Measurements from ENCODE around the gene FBXO38. TPM values are rescaled to one million over a fixed set of nuclear protein-coding genes. Genes with fewer than 3 reads are reported as not detected.

Gene FBXO38
- 10 to 100 TPM; 38.0 to 39.6 TPM for total RNA-seq

GRCh38 chr5:148383564-148384379 lies at the start of gene FBXO38:
Gene FBXO38, plus strand, starts transcription at chr5:148383958. Its CDS starts 10,819 bp downstream, at chr5:148394777.
- no peak for TF ChIP-seq CTCF (IDR thresholded peaks at IDR 0.05)
- Mint-ChIP-seq H3K4me3 (peak within 1 kb of the TSS; percentile 99), H3K36me3 (ENCODE audit: low read depth) (peaks cover 37% of the 10 kb centered on the region), H3K27me3 (no peaks in the 10 kb centered on the region), H3K27ac (peak within 1 kb of the TSS; percentile 100), H3K4me1 (ENCODE audit: low read depth) (peaks cover 63% of the 10 kb centered on the region), H3K9me3 (peaks cover 4% of the 10 kb centered on the region)
- ATAC-seq (peak; percentile 96), DNase-seq (peak; percentile 99)
- ChIA-PET POLR2A (interaction anchor here (0.9 to 2.1 kb wide), 5 partner anchors 9 to 188 kb away, joined by 3 to 9 read pairs (median 5); no protein-coding TSS in a partner anchor), CTCF (interaction anchor here (0.6 to 2.0 kb wide), 3 partner anchors 347 to 622 kb away, joined by 3 to 6 read pairs (median 3); no protein-coding TSS in a partner anchor)
- intact Hi-C loops (cut with micrococcal nuclease) = loop anchor here (5.0 kb wide), 1 partner anchor 201 kb away; no protein-coding TSS in a partner anchor

DNA sequence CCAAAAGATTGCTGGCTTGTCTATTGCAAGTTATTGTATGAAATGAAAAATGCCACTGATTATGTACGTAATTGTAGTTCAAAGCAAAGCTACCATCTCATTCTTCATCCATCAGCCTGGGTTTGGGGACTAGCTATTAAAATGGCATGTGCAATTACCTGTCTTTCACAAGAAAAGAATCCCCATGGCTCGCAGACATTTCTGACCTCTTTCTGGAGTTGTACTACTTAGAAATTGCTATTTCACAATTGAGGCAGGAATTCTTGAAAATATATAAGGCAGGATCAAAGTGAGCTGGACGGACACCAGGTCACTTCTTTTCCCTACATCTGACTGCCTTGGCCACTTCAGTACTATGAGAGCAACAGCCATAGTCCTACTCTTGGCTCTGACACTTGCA lies 48.5 kb upstream of the FBXO38 start, which contains the start of gene SPINK9:
Gene SPINK9 (plus strand): TSS at position 301 of the 400 bp plus-strand sequence. CDS start 55 bp downstream, at position 356.
- Mint-ChIP-seq H3K9me3 (peaks cover 4% of the 10 kb centered on the region), H3K27ac (no peak within 1 kb of the TSS), H3K4me1 (ENCODE audit: low read depth) (no peaks in the 10 kb centered on the region), H3K36me3 (ENCODE audit: low read depth) (no peaks in the 10 kb centered on the region), H3K4me3 (no peak within 1 kb of the TSS), H3K27me3 (no peaks in the 10 kb centered on the region)
- TF ChIP-seq CTCF (IDR thresholded peaks at IDR 0.05) = no peak
- ATAC-seq = no peak
- ChIA-PET POLR2A (no interaction called here), CTCF (interaction anchor here (1.3 to 2.4 kb wide), 2 partner anchors 12 to 29 kb away, joined by 3 to 7 read pairs; no protein-coding TSS in a partner anchor)
- intact Hi-C loops (cut with micrococcal nuclease) = no loop called here
- no peak for DNase-seq

GRCh38 chr5:148336704-148337435 lies 46.9 kb upstream of the FBXO38 start:
- POLR2A ChIA-PET = no interaction called here

GRCh38 chr5:148342371-148343045 lies 41.2 kb upstream of the FBXO38 start:
- no peak for TF ChIP-seq CTCF (IDR thresholded peaks at IDR 0.05)
- Mint-ChIP-seq H3K27me3 (no peaks in the 10 kb centered on the region), H3K4me3 (no peak overlapping the region), H3K9me3 (no peaks in the 10 kb centered on the region), H3K36me3 (ENCODE audit: low read depth) (no peaks in the 10 kb centered on the region), H3K4me1 (ENCODE audit: low read depth) (no peaks in the 10 kb centered on the region), H3K27ac (no peak overlapping the region)
- intact Hi-C loops (cut with micrococcal nuclease) = no loop called here
- CTCF ChIA-PET = no interaction called here
- DNase-seq = no peak
- POLR2A ChIA-PET = no interaction called here
- no peak for ATAC-seq

More at GRCh38 chr5:148336704-148337435, 46.9 kb upstream of the FBXO38 start:
- Mint-ChIP-seq H3K9me3 (no peaks in the 10 kb centered on the region), H3K27ac (no peak overlapping the region), H3K4me1 (ENCODE audit: low read depth) (no peaks in the 10 kb centered on the region), H3K4me3 (no peak overlapping the region), H3K27me3 (no peaks in the 10 kb centered on the region), H3K36me3 (ENCODE audit: low read depth) (no peaks in the 10 kb centered on the region)
- ATAC-seq (no peak), DNase-seq (no peak)
- TF ChIP-seq CTCF (IDR thresholded peaks at IDR 0.05) = no peak
- intact Hi-C loops (cut with micrococcal nuclease) = no loop called here
- CTCF ChIA-PET = interaction anchor here (0.8 to 2.4 kb wide), 2 partner anchors 10 to 38 kb away, joined by 4 to 7 read pairs; no protein-coding TSS in a partner anchor

All from activated CD8-positive, alpha-beta T cell treated with anti-CD3 and anti-CD28 coated beads for 36 hours (primary cell).